ENCODE results near the gene MBOAT7. TPM values are rescaled to one million over a fixed set of nuclear protein-coding genes. Genes with fewer than 3 reads are reported as not detected.
"Not testable (repeated sequence)": the region's sequence is repeated elsewhere in the genome, so short reads cannot be mapped to it uniquely, and the experiment has no call there.

Gene MBOAT7
- polyA plus RNA-seq, 2 of the 4 experiments (the other 2 are of a cell fraction), result 42.1 to 142 TPM

DNA sequence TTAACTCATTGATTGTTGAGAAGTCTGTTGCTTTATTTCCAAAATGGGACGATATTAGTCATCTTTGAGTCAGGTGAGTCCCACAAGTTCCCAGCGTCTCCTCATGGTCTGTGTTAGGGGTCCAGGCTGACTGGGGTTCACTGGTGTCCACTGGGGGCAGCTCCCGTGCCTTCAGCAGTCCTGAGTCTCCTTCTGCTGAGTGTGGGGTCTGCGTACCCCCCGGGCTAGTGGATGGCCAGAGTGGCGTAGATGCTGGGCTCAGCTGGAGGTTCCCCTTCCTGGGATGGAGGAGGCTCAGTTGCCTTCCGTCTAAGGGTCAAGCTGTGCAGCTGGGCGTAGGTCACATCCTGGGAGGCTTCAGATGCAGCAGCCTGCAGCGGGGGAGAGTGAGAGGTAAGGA, 27.5 kb upstream of the MBOAT7 start:
- no peak for TF ChIP-seq PHF8 (IDR thresholded peaks at IDR 0.05; ENCODE audit: borderline replicate concordance, low read depth)
- TF ChIP-seq JUN (IDR thresholded peaks at IDR 0.05), result no peak
- TF ChIP-seq KDM1A (IDR thresholded peaks at IDR 0.05; ENCODE audit: low read depth), result no peak
- TF ChIP-seq, protein P1, sequence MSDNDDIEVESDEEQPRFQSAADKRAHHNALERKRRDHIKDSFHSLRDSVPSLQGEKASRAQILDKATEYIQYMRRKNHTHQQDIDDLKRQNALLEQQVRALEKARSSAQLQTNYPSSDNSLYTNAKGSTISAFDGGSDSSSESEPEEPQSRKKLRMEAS (IDR thresholded peaks at IDR 0.05), result no peak
- TF ChIP-seq, protein P2, sequence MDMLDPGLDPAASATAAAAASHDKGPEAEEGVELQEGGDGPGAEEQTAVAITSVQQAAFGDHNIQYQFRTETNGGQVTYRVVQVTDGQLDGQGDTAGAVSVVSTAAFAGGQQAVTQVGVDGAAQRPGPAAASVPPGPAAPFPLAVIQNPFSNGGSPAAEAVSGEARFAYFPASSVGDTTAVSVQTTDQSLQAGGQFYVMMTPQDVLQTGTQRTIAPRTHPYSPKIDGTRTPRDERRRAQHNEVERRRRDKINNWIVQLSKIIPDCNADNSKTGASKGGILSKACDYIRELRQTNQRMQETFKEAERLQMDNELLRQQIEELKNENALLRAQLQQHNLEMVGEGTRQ (IDR thresholded peaks at IDR 0.05), result no peak
- TF ChIP-seq, protein P3, sequence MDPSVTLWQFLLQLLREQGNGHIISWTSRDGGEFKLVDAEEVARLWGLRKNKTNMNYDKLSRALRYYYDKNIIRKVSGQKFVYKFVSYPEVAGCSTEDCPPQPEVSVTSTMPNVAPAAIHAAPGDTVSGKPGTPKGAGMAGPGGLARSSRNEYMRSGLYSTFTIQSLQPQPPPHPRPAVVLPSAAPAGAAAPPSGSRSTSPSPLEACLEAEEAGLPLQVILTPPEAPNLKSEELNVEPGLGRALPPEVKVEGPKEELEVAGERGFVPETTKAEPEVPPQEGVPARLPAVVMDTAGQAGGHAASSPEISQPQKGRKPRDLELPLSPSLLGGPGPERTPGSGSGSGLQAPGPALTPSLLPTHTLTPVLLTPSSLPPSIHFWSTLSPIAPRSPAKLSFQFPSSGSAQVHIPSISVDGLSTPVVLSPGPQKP (IDR thresholded peaks at IDR 0.05; ENCODE audit: low read depth, low read length), result no peak
- no peak for TF ChIP-seq RNF2 (IDR thresholded peaks at IDR 0.05; ENCODE audit: borderline replicate concordance, low read depth)
- no peak for TF ChIP-seq MAFK (IDR thresholded peaks at IDR 0.05; ENCODE audit: partially characterized antibody)
- no peak for TF ChIP-seq POLR2A (IDR thresholded peaks at IDR 0.05; ENCODE audit: low read length)
- no peak for TF ChIP-seq HEYL (CRISPR knock-in tag; IDR thresholded peaks at IDR 0.05)
- TF ChIP-seq RCOR1 (IDR thresholded peaks at IDR 0.05; ENCODE audit: low read depth, low read length), result no peak
- TF ChIP-seq FOSB (CRISPR knock-in tag; IDR thresholded peaks at IDR 0.05), result no peak
- TF ChIP-seq MAZ (IDR thresholded peaks at IDR 0.05; ENCODE audit: borderline replicate concordance, low read depth, low read length), result no peak
- no peak for TF ChIP-seq SREBF2 (IDR thresholded peaks at IDR 0.05)
- TF ChIP-seq HOXB13 (CRISPR knock-in tag; IDR thresholded peaks at IDR 0.05; ENCODE audit: low read depth), result no peak
- TF ChIP-seq ESRRA (IDR thresholded peaks at IDR 0.05; ENCODE audit: borderline replicate concordance, low read length), result no peak
- TF ChIP-seq CBX8 (IDR thresholded peaks at IDR 0.05), result no peak
- WGBS (ENCODE audit: missing lambda C conversion rate), result 79% methylated on average over 5 of the region's 9 CpGs

DNA sequence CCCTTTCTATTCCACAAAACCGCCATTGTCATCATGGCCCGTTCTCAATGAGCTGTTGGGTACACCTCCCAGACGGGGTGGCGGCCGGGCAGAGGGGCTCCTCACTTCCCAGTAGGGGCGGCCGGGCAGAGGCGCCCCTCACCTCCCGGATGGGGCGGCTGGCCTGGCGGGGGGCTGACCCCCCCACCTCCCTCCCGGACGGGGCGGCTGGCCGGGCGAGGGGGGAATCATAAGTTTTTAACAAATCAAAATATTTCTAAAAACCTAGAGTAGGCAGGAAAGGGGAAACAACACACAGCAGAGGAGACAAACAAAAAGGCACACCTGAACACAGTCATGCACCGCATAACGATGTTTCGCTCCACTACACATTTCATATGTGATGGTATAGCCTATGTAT, 25.4 kb upstream of the MBOAT7 start:
- CTCF ChIA-PET, result interaction anchor here (0.6 to 1.2 kb wide), 2 partner anchors 46 to 327 kb away, joined by 3 read pairs; no protein-coding TSS in a partner anchor
- not testable (repeated sequence) for FAIRE-seq

More for the DNA sequence above, 27.5 kb upstream of the MBOAT7 start:
- no peak overlapping the region for H3K4me3 ChIP-seq
- POLR2A ChIA-PET, result no interaction called here
- H3K4me2 ChIP-seq, result no peak overlapping the region
- FAIRE-seq, result no peak
- no peaks in the 10 kb centered on the region for H3K9me3 ChIP-seq
- CTCF ChIA-PET, result no interaction called here
- H3K27ac ChIP-seq, result no peak overlapping the region
- no peaks in the 10 kb centered on the region; the same call in 2 of the 3 replicates for H3K4me1 ChIP-seq
- ATAC-seq, result no peak
- no peak for DNase-seq (ENCODE audit: low read depth in 1 of 2, low spot score in 1 of 2)

DNA sequence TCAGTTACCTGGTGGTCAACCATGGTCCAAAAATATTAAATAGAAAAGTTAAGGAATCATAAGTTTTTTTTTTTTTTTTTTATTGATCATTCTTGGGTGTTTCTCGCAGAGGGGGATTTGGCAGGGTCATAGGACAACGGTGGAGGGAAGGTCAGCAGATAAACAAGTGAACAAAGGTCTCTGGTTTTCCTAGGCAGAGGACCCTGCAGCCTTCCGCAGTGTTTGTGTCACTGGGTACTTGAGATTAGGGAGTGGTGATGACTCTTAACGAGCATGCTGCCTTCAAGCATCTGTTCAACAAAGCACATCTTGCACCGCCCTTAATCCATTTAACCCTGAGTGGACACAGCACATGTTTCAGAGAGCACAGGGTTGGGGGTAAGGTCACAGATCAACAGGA, 24.8 kb upstream of the MBOAT7 start:
- H3K4me2 ChIP-seq; H3K9me3 ChIP-seq; DNase-seq (ENCODE audit: low read depth in 1 of 2, low spot score in 1 of 2); H3K27ac ChIP-seq; FAIRE-seq; POLR2A ChIA-PET; H3K4me3 ChIP-seq; ATAC-seq: not testable (repeated sequence)
- peaks cover 22% of the 10 kb centered on the region for H3K4me1 ChIP-seq
- 77% methylated on average over 4 of the region's 5 CpGs for WGBS (ENCODE audit: missing lambda C conversion rate)
- CTCF ChIA-PET, result interaction anchor here (0.6 to 1.8 kb wide), 2 partner anchors 18 to 211 kb away, joined by 3 to 5 read pairs; no protein-coding TSS in a partner anchor

More for the DNA sequence above, 25.4 kb upstream of the MBOAT7 start:
- H3K9me3 ChIP-seq; ATAC-seq; H3K4me3 ChIP-seq; H3K27ac ChIP-seq; H3K4me2 ChIP-seq; DNase-seq (ENCODE audit: low read depth in 1 of 2, low spot score in 1 of 2); POLR2A ChIA-PET: not testable (repeated sequence)
- WGBS (ENCODE audit: missing lambda C conversion rate), result 95% methylated on average over 9 of the region's 19 CpGs
- H3K4me1 ChIP-seq, result peaks cover 16% of the 10 kb centered on the region

DNA sequence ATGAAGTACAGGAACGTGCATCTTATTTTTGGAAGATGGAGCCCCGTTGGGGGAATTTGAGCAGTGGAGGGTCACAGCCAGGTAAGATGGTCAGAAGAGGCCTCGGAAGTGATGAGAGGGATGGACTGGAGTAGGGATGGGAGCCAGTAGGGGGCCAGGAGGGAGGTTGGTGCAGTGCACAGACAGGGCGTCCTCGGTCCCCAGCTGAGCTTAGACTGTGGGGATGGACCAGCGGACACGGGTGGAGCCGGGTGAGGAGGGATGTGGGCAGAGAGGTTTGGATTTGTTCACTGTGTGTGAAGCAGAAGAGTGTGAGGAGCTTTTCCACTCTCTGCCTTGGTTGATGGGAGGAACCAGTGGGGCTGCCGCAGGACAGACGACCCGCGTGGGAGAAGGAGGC, 21.9 kb upstream of the MBOAT7 start:
- ChIA-PET CTCF (interaction anchor here (0.8 to 2.3 kb wide), 6 partner anchors 13 to 179 kb away, joined by 3 to 7 read pairs (median 3); no protein-coding TSS in a partner anchor), POLR2A (interaction anchor here (3.2 to 4.5 kb wide), 2 partner anchors 11 to 21 kb away, joined by 33 to 47 read pairs; partner anchors contain the start of genes MBOAT7, RPS9 and TSEN34)
- H3K4me1 ChIP-seq, result peaks cover 51% of the 10 kb centered on the region
- H3K4me3 ChIP-seq, result no peak overlapping the region
- no peaks in the 10 kb centered on the region for H3K9me3 ChIP-seq
- H3K4me2 ChIP-seq, result peak overlapping the region; percentile 93; the same call in 2 of the 3 replicates
- WGBS (ENCODE audit: missing lambda C conversion rate), result 93% methylated on average over 12 of the region's 12 CpGs
- H3K27ac ChIP-seq, result peak overlapping the region in 1 of 2 experiments; percentile 42; a peak in 1 of 6 replicates
- ATAC-seq (peak; percentile 4 to 21; a peak in 3 of 6 replicates), DNase-seq (ENCODE audit: low read depth in 1 of 2, low spot score in 1 of 2) (no peak), FAIRE-seq (no peak)
- TF ChIP-seq, protein P4, sequence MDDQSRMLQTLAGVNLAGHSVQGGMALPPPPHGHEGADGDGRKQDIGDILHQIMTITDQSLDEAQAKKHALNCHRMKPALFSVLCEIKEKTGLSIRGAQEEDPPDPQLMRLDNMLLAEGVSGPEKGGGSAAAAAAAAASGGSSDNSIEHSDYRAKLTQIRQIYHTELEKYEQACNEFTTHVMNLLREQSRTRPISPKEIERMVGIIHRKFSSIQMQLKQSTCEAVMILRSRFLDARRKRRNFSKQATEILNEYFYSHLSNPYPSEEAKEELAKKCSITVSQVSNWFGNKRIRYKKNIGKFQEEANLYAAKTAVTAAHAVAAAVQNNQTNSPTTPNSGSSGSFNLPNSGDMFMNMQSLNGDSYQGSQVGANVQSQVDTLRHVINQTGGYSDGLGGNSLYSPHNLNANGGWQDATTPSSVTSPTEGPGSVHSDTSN (IDR thresholded peaks at IDR 0.05), result 0 out of 2 replicates have a peak, but pooled peaks have one; percentile 11
- no peak for TF ChIP-seq MYC (IDR thresholded peaks at IDR 0.05; ENCODE audit: borderline replicate concordance, low read length)

All from A549 (cell line).